HG03196 (cell line): Measurements from ENCODE around the gene RTN4.

ENCODE experiments used
- ATAC-seq: cut with Tn5 transposase; IDR thresholded peaks from one replicate; pipeline ENCODE4 v1.9.1; 2021; ENCODE audit not compliant: unreplicated experiment

Gene RTN4

DNA sequence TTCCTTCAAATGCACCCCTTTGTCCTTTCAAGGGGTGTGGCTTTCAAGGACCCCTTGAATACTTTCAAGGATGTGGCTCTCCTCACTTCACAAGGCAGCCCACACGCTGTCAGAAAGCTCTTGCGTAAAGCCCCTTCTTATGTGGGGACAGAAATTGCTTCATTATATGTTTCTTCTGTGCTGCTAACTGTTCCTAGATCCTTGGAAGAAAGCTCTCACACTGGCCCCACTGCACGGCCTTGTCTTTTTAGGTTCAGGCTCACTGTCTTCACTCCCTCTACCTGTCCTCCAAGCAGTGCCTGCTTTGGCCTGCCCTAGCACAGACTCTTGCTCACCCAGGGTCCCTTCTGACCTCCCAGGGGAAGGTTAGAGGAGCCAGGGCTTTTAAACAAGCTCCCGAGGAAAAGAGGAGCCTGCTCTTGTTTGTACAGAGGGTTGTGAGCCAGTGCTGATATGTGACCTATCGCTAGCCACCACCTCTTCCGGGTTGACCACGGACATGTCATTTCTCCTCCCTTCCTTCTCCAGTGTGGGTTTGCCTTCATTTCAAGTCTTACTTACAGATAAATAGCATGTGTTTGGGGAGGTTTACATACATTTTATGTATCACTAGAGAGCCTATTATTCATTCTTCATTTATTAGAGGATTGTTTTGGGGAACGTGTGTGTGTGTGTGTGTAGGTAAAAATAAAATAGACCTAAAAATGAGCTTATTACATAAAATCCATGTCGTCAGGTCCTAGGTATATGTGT is 94.7 kb downstream of the RTN4 start:
- no peak for ATAC-seq

DNA sequence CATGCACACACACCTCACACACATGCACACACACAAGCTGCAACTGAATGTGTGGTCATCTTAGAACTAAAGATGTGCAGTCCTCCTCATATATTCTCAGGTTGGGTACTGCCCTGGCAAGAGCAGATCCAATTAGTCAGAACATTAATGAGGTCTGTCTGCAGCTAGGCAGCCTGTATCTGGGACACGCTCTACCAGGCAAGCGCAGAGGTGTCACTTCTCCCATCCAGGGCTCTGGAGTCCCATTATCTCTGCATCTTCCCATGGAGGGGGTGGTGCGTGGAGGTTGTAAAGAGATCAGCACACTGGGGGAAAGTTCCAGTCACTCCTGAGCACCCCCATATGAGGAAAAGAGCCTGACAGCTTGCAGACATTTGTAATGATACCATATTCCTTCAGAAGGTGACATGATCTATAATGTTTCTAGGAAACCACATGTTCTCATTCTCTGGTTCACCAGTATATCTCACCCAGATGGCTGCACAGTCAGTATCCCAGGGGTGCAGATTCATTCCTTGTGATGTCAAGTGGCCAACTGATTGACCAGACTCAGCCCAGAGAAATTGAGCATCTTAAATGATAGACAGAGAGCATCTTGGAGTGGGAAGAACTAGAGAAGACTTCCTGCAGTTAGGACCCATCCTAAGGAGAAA is 95.4 kb downstream of the RTN4 start:
- ATAC-seq = no peak

DNA sequence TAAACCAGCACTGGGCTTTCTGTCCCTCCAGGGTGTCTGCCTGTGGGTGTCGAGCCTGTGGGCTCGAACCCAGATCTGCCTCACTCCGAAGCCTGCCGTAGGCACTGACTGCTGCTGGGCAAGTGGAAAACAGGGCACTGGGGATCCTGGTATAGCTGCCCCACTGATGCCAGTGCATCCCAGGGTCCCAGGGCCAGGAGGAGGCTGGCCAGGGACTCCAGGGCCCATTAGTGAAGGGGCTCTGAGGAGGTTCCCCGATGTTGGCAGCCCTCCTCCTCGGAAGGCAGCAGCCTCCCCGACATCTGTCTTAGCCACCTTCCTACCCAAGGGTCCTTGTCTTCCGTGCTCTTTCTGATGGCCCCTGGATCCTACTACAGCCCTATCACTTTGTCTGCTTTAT is 96.1 kb downstream of the RTN4 start:
- ATAC-seq = no peak

DNA sequence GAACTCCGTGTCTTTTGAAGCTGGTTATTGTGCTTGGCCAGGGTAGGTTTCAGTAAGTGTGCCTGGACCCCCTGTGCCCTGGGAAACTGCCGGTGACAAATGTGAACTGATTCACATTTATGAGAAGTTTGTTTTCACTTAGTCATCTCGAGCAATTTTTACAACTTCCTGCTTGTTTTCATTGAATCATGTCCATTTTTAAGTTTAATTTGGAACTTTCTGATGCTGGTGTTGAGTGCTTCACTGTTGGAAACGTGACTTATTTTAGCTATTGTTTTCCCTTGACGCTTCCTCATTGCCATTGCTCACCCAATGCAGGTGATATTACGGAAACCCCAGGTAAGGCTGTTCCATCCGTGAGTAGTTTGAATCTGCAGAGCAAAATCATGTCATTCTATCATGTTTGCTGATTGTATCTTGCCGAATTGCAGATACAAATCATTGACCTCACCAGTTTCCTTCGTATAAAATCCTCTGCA is 97.2 kb downstream of the RTN4 start:
- ATAC-seq = no peak

DNA sequence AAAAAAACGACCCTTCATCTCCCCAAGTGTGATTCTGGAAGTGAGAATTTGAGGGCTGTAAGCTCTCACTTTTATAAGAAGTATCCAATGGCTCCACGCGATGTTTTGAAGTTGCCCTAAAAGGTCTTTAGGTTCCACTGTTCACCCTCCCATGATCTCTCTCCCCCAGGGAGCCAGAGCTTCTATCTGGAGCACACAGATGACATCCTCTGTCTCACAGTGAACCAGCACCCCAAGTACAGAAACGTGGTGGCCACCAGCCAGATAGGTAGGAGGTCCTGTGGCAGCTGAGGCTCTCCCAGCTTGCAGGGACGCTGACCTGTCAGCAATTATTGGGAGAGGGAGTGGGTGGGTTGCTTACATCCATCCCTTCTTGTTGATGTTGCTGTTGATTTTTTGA is 97.8 kb downstream of the RTN4 start:
- ATAC-seq = no peak

DNA sequence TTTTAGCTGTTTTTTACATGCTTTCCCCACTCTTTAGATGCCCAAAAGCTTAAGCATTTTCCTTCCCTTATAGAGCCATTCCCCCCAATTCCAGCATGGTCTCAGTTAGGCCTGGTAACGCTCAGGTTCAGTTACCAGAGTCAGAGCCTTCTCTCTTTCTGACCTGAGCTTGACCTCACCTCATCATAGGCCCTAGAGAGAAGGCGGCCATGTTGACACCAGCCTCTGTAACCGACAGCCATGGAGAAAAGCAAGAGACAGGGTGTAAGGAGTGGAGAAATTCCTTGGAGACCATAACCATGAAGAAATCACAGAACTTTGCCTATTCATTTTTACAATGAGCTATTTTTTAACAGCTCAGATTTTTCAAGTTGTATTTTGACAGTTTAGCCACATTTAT is 99.4 kb downstream of the RTN4 start:
- ATAC-seq = no peak

DNA sequence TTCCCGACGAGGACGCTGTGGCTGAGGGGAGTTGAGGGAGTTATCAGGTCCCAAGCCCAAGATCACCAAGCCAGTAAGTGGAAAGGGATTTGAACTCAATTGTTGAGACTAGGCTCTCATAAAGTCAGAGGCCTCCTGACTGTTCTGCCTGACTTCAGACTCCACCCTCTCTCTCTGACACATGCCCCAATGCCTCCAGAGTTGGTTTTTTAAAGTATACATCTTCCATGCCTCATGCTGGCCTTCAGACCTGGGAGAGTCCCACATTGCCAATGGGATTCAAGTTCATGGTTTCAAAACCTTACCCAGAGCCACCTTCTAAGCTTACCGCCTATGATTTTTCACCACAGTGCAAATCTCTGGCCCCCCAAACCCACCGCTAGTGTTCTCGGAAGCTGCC is 100.8 kb downstream of the RTN4 start:
- ATAC-seq = no peak

DNA sequence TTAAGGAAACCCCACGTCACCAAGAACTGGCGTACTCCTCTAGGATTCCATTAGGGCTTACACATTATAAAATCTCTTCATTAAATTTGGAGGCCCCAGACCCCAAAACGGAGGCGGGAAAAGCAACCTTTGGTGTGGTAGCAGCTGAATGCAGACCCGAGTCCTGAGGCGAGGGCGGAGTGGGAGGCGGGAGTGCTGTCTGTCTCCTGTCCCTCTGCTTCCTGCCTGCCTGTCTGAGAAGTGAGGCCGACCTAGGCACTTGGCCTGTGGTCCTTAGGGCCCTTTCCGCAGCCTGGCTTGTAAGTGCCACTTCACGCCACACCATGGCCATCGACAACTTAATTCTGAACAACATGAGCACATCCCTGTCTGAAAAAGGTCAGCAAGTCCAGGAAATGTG is 102.1 kb downstream of the RTN4 start:
- no peak for ATAC-seq

DNA sequence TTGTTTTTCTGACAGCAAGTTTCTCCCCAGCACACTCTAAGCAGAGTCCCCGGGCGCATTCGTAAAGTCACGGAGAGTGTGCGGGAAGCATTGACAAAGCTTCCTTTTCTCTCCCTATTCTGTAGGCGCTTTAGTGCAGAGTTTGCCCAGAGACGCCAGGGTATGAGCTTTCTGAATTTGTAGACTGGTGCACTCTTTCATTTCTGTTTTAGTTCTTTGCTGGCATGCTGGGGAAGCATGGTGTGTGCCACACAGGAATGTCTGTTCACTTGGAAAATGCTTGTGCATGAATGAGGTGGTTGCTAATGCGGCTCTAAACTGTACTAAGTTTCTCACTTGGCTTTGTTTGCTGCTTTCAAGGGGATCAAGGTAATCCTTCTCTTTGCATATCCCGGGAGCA is 102.6 kb downstream of the RTN4 start:
- ATAC-seq = no peak

DNA sequence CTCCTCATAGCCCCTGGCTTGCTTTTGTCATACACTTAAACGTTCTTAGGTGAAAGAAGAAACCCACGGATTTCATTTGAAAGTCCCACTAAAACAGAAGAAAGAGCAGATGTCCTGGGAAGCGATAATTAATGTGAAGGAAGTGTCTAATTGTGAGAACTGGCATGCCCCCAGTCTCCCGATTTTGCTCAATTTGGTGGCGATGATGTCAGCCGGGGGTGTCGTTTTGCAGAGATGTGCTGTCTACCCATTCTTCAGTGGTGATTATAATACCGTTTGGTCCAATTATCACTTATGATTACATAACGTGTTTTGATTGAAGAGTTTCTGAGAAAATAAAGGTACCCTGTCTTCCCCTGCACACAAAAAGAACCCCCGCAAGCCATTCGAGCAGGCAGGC is 103.1 kb downstream of the RTN4 start:
- no peak for ATAC-seq

DNA sequence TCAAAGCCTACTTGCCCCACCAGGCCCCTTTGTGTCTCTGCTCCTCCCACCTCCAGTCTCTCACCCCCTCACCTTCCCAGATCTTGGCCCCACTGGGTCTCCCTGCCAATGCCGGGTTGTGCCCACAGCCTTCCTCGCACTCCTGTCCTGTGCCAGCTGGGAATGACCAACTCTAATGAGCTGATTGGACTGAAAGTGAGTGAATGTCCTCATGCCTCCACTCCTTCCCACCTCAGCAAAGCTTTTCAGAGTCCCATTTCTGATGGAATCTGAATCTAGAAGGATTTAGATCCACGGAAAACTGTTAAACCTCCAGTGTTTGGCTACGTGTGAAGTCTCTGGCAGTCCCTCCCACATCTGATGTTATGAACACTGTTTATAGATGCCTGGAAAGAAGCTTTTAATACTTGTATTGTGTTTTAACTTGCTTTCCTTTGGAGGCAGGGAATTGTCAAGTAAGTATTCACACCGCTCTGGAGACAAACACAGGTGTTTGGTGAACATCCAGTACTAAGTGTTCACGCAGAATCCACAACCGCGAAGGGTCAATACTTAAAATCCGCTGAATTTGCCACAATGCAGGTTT is 103.9 kb downstream of the RTN4 start:
- ATAC-seq = no peak

DNA sequence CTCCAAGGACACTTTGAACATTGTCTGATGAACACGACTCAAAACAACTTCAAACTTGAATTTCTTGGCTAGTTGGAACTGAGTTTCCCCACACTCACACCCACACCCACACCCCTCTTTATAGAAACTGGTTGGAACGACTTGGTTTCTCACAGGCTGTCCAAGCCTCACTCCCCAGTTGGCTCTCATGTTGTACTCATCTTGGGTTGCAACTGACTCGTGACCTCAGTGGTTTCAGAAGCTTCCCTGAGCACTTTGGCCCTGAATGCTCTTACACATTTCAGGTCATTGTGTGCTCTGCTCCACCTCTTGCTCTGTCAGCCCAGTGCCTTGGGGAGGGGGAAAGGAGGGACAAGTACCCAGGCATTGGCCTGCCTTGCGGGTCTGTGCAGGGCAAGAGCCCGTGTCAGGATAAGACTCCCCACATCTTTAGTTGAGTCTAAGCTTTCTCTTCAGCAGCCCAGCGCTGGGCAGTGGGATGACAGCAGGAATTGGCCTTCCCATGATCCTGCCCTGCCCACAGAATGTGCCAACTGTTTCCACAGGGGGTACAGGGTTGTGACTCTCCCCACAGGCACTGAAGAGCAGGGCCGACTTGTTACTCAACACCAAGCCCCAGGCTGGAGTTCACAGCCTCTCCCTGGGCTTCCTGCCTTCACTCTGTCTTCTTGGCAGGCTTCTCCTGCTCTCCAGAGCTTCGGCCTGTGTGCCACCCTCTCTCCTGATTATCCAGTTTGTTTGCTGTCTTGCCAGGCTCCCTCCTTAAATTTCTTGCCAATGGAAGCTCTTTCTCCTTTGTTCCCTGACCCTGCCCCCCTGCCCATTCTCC is 104.6 kb downstream of the RTN4 start:
- ATAC-seq = no peak

DNA sequence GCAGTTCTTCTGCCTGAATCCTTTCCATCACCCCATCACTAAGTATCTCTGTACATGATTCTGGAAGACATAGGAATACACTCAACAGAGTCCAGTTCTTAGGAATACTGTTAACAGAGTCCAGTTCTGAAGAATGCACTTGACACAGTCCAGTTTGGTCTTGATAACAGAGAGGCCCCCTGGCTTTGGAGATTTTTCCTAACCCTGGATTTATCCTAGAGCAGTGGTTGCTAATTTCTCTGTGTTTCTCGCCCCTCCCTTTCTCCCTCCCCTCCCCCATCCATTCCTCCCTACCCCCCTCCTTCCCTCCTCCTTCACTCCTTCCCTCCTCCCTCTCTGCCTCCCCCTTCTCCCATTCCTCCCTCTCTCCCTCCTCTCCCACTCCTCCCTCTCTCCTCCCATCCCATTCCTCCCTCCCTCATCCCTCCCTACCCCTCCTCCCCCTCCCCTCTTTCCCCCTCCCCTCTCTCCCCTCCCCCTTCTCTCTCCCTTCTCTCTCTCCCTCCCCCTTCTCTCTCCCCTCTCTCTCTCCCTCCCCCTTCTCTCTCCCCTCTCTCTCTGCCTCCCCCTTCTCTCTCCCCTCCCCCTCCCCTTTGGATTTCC is 105.4 kb downstream of the RTN4 start:
- ATAC-seq = no peak

DNA sequence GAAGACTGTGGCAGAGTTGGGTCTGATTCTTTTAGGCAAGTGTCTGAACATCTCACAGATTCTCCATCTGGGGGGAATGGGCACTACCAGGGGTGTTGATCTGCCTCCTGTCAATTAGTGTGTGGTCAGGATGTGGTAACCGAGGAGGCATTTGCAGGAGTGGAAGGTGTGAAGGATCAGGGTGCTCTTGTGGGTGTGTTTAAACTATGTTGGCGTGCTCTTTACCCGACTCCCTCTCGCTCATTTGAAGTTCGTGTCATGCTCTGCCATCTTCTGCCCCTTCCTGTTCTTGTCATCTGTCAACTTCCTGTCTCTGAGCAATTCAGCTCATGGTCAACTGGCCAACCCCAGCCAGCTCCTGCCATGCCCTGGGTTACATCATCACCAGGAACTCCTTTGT is 107.9 kb downstream of the RTN4 start:
- ATAC-seq = no peak

DNA sequence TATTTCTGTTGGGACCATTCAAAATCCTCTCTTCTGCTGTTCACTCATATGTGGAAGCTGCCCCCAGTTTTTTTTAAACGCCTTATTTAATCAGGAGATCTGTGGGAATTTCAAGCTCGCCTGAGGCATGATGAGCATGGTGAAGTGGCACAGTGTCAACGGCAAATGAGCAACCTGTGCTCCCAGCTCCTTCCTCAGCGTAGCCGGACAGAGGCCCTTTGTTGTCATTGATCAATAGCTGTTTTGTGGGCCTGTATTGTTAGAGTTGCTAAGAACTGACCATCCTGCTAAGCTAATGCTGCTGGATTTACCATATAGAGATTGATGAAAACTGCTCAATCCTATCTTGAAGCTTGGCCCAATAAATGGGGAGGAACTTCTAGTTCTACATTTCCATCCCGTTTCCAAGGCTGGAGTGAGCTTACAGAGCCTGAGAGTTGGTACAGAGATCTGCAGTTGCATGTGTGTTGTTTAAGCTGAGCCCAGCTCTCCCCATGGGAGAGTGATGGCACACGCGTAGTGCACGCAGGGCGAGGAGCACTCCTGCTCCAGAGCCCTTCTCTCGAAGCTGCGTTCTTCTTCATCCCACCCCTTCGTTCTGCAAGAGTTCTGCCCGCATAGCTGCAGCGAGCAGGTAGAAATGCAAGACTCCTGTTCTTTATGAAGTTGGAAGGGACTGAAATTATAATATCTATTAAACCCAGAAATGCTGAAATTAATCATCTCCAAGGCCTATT is 108.8 kb downstream of the RTN4 start:
- no peak for ATAC-seq

DNA sequence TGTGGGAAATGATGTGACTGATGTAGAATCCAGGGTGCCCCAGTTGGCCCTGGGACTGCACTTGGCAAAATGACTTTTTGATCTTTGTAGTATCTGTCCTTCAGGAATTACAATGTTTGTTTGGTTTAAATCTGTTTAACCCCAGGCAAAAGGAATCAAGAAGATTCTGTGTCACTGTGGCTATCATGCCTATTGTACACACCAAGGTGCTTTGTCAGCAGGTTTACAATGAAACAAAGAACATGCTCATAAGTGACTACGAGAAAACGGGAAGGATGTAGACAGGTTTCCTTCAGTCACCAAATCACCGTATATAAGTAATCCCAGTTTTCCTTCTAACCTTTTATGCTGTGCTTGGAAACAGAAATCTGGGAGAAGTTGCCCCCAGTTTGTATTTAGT is 109.5 kb downstream of the RTN4 start:
- ATAC-seq = no peak

DNA sequence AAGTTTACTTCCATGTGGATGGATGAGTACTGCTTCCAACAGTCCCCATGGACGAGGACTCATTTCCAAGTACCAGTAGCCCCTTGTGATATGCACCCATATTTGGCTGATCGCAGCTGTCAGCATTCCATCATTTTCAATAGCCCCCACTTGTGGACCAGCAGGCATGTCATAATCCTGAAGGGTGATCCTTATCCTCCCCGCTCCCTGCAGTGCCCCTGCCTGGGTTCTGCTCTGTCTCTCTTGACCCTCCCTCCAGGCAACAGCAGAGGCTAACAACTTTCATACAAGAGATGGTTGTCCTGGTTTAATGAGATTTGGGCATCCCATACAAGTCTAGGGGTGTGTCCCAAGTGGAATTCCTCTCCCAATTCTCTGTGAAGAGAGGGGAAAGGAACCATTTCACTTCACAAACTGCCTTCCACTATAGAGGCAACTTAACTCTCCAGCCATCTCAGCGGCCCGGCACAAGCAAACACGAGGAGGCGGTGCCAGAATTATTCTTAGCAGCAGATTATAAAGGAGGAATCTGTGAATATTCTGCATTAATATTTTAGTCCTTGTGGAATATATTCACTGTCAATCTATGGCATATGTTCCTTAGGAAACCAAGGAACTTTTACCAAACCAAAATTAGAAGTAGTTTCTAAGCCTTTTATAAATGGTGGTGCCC is 110.7 kb downstream of the RTN4 start:
- ATAC-seq = no peak

DNA sequence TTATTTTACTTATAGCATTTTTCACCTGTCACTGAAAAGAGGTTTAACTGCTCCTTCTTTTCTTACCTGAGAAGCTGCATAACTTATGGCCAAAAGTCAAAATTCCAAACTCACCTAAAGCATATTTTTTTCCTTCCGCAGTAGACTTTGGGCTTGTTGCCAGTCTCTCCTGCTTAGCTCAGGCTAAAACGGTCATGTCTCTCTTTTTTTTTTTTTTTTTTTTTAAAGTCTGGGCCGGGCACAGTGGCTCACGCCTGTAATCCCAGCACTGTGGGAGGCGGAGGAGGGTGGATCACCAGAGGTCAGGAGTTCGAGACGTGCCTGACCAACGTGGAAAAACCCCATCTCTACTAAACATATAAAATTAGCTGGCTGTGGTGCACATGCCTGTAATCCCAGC is 113.5 kb downstream of the RTN4 start:
- ATAC-seq = no peak

DNA sequence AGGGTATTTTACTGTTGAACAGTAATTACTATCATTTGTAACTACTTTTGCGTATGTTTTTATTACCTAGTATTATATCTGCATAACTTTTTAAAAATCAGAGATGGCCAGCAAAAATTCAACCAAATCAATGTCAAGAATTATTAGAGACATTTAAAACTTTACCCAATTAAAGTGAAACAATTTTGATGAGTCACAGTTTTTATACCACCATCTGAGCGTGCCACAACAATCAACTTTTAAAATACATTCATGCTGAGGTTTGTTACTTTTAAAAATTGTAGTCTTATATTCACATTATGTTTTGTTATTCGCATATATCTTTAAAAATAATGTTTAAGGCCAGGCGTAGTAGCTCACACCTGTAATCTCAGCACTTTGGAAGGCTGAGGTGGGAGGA is 114.9 kb downstream of the RTN4 start:
- no peak for ATAC-seq

DNA sequence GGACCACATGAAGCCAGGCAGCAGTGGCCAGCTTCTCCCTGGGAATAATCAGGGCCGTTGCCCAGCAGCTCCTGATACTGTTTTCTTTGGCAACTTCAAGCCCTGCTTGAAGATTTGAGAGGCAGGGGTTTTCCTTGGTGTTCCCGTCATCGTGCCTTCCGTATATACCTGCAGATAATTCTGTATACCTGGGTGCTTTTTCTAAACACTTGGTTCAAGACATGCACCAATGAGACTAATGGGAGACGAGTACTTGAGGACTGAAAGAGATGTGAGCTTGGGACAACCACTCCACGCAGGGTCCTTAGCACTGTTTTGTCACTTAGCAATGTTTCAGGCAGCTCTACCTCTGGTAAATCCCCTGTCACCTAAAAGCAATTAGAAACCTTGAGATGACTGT is 118.8 kb downstream of the RTN4 start:
- ATAC-seq = no peak
